HG02759 (cell line): ENCODE data around the gene PNLIP.

Experiments used
- ATAC-seq: cut with Tn5 transposase; IDR thresholded peaks from one replicate; pipeline ENCODE4 v1.9.1; 2021; ENCODE audit warnings: mild to moderate bottlenecking, moderate library complexity; ENCODE audit not compliant: unreplicated experiment

PNLIP gene

GRCh38 chr10:116545756-116546155 lies at the start of gene PNLIP:
Gene PNLIP, plus strand, starts transcription at chr10:116545931. Its CDS starts 162 bp downstream, at chr10:116546093.
- ATAC-seq, result no peak

- ATAC-seq, result no peak
These were observed 40.9 kb upstream of the PNLIP start for GRCh38 chr10:116504786-116505185.

- ATAC-seq, result no peak
These were observed 35.2 kb upstream of the PNLIP start for GRCh38 chr10:116510565-116510964.

- ATAC-seq, result no peak
These were observed 34.4 kb upstream of the PNLIP start for GRCh38 chr10:116511365-116511764.

- ATAC-seq, result peak; percentile 64
These were observed 24.1 kb upstream of the PNLIP start for GRCh38 chr10:116521424-116522290.

- no peak for ATAC-seq
These were observed 22.8 kb upstream of the PNLIP start for GRCh38 chr10:116522803-116523381.

GRCh38 chr10:116524736-116525135 lies 21.0 kb upstream of the PNLIP start:
- no peak for ATAC-seq

- no peak for ATAC-seq
These were observed 19.5 kb upstream of the PNLIP start for GRCh38 chr10:116526219-116526618.

- ATAC-seq, result no peak
These were observed 8.9 kb upstream of the PNLIP start for GRCh38 chr10:116536810-116537209.

GRCh38 chr10:116538456-116538855 lies 7.3 kb upstream of the PNLIP start:
- no peak for ATAC-seq

- ATAC-seq, result no peak
These were observed 6.7 kb upstream of the PNLIP start for GRCh38 chr10:116538992-116539391.

- no peak for ATAC-seq
These were observed 4.9 kb upstream of the PNLIP start for GRCh38 chr10:116540814-116541213.

GRCh38 chr10:116542007-116542677 lies 3.6 kb upstream of the PNLIP start:
- ATAC-seq, result no peak

- no peak for ATAC-seq
These were observed 609 bp upstream of the PNLIP start for GRCh38 chr10:116545122-116545521.

GRCh38 chr10:116548301-116548700 lies 2.6 kb downstream of the PNLIP start:
- no peak for ATAC-seq

- ATAC-seq, result no peak
These were observed 7.7 kb downstream of the PNLIP start for GRCh38 chr10:116553378-116553980.

- ATAC-seq, result no peak
These were observed 8.9 kb downstream of the PNLIP start for GRCh38 chr10:116554628-116555027.

- no peak for ATAC-seq
These were observed 10.1 kb downstream of the PNLIP start for GRCh38 chr10:116555880-116556279.

- ATAC-seq, result no peak
These were observed 11.7 kb downstream of the PNLIP start for GRCh38 chr10:116557305-116557880.

- ATAC-seq, result no peak
These were observed 19.8 kb downstream of the PNLIP start for GRCh38 chr10:116565534-116565933.

- no peak for ATAC-seq
These were observed 21.2 kb downstream of the PNLIP start for GRCh38 chr10:116566932-116567331.
